ENCODE results near the gene LRRC8B. TPM values are rescaled to one million over a fixed set of nuclear protein-coding genes. Genes with fewer than 3 reads are reported as not detected.

Gene LRRC8B
- total and polyA plus RNA-seq, 9 of the 15 experiments (the other 6 are each of a cell fraction or from before 2014, with no cell fraction given), result 4.3 to 43.7 (median 14.4) TPM

DNA sequence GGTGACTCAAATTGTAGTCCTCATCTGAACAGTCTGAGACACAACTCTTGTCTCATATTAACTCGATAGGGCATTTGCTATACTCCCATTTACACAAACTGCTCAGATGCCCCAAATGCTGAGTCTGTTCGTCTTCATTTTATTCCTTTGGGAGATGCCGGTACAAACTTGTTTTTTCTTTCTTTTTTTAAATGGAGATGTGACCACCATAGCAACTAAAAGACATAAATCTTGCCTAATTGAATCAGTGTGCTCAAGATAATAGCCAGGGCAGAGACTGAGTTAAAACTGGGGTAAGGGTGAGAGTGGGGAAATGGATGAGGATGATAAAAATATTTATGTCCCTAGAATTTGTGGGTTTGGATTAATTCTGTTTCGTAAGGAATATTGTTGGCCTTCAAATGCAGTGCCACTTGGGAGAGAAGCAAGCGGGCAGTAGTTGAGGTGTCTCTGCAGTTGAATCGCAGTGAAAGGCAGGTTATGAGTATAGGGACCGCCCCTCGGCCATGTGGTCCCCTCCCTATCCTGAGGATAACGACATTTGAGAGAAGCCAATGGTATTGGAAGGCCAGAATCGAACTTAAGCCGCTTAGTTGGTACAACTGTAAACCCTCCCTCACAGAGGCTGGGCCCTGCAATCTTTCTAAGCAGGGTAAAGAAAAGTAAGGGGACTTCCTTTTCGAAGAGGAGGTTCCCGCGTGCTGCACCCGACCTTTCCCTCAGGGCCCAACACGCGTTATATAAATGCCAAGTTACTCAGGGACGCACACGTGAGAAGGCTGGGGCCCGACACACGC is 859 bp upstream of the LRRC8B start (continued):
- TF ChIP-seq, protein P1, sequence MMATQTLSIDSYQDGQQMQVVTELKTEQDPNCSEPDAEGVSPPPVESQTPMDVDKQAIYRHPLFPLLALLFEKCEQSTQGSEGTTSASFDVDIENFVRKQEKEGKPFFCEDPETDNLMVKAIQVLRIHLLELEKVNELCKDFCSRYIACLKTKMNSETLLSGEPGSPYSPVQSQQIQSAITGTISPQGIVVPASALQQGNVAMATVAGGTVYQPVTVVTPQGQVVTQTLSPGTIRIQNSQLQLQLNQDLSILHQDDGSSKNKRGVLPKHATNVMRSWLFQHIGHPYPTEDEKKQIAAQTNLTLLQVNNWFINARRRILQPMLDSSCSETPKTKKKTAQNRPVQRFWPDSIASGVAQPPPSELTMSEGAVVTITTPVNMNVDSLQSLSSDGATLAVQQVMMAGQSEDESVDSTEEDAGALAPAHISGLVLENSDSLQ (IDR thresholded peaks at IDR 0.05), result peak; percentile 59
- peak; percentile 57; the same call in 1 of the 2 replicates for TF ChIP-seq KLF6 (CRISPR knock-in tag; IDR thresholded peaks at IDR 0.05; ENCODE audit: borderline replicate concordance)
- TF ChIP-seq, protein P2, sequence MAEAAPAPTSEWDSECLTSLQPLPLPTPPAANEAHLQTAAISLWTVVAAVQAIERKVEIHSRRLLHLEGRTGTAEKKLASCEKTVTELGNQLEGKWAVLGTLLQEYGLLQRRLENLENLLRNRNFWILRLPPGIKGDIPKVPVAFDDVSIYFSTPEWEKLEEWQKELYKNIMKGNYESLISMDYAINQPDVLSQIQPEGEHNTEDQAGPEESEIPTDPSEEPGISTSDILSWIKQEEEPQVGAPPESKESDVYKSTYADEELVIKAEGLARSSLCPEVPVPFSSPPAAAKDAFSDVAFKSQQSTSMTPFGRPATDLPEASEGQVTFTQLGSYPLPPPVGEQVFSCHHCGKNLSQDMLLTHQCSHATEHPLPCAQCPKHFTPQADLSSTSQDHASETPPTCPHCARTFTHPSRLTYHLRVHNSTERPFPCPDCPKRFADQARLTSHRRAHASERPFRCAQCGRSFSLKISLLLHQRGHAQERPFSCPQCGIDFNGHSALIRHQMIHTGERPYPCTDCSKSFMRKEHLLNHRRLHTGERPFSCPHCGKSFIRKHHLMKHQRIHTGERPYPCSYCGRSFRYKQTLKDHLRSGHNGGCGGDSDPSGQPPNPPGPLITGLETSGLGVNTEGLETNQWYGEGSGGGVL (CRISPR knock-in tag; IDR thresholded peaks at IDR 0.05), result no peak
- TF ChIP-seq POU5F1 (IDR thresholded peaks at IDR 0.05; ENCODE audit: borderline replicate concordance, low read depth, low read length, partially characterized antibody), result no peak
- TF ChIP-seq NR1H2 (CRISPR knock-in tag; IDR thresholded peaks at IDR 0.05), result peak; percentile 84; the same call in 1 of the 2 replicates
- TF ChIP-seq, protein P3, sequence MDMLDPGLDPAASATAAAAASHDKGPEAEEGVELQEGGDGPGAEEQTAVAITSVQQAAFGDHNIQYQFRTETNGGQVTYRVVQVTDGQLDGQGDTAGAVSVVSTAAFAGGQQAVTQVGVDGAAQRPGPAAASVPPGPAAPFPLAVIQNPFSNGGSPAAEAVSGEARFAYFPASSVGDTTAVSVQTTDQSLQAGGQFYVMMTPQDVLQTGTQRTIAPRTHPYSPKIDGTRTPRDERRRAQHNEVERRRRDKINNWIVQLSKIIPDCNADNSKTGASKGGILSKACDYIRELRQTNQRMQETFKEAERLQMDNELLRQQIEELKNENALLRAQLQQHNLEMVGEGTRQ (CRISPR knock-in tag; IDR thresholded peaks at IDR 0.05), result no peak
- TF ChIP-seq, protein P4, sequence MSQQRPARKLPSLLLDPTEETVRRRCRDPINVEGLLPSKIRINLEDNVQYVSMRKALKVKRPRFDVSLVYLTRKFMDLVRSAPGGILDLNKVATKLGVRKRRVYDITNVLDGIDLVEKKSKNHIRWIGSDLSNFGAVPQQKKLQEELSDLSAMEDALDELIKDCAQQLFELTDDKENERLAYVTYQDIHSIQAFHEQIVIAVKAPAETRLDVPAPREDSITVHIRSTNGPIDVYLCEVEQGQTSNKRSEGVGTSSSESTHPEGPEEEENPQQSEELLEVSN (IDR thresholded peaks at IDR 0.05; ENCODE audit: borderline replicate concordance in 1 of 2, extremely low read depth in 1 of 2, insufficient read depth in 1 of 2, insufficient read length in 1 of 2, low read depth in 1 of 2, low read length in 1 of 2, poor library complexity in 1 of 2, severe bottlenecking in 1 of 2), result peak in 1 of 2 experiments; percentile 96
- TF ChIP-seq, protein P5, sequence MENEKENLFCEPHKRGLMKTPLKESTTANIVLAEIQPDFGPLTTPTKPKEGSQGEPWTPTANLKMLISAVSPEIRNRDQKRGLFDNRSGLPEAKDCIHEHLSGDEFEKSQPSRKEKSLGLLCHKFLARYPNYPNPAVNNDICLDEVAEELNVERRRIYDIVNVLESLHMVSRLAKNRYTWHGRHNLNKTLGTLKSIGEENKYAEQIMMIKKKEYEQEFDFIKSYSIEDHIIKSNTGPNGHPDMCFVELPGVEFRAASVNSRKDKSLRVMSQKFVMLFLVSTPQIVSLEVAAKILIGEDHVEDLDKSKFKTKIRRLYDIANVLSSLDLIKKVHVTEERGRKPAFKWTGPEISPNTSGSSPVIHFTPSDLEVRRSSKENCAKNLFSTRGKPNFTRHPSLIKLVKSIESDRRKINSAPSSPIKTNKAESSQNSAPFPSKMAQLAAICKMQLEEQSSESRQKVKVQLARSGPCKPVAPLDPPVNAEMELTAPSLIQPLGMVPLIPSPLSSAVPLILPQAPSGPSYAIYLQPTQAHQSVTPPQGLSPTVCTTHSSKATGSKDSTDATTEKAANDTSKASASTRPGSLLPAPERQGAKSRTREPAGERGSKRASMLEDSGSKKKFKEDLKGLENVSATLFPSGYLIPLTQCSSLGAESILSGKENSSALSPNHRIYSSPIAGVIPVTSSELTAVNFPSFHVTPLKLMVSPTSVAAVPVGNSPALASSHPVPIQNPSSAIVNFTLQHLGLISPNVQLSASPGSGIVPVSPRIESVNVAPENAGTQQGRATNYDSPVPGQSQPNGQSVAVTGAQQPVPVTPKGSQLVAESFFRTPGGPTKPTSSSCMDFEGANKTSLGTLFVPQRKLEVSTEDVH (IDR thresholded peaks at IDR 0.05; ENCODE audit: low read depth, partially characterized antibody), result no peak
- peak; percentile 99 for TF ChIP-seq L3MBTL2 (IDR thresholded peaks at IDR 0.05)
- no peak for TF ChIP-seq CREM (IDR thresholded peaks at IDR 0.05; ENCODE audit: low read depth)
- TF ChIP-seq CHD1 (IDR thresholded peaks at IDR 0.05; ENCODE audit: low read length), result peak; percentile 95
- TF ChIP-seq, protein P6, sequence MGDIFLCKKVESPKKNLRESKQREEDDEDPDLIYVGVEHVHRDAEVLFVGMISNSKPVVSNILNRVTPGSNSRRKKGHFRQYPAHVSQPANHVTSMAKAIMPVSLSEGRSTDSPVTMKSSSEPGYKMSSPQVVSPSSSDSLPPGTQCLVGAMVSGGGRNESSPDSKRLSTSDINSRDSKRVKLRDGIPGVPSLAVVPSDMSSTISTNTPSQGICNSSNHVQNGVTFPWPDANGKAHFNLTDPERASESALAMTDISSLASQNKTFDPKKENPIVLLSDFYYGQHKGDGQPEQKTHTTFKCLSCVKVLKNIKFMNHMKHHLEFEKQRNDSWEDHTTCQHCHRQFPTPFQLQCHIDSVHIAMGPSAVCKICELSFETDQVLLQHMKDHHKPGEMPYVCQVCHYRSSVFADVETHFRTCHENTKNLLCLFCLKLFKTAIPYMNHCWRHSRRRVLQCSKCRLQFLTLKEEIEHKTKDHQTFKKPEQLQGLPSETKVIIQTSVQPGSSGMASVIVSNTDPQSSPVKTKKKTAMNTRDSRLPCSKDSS (IDR thresholded peaks at IDR 0.05; ENCODE audit: low read depth, partially characterized antibody), result no peak
- TF ChIP-seq, protein P7, sequence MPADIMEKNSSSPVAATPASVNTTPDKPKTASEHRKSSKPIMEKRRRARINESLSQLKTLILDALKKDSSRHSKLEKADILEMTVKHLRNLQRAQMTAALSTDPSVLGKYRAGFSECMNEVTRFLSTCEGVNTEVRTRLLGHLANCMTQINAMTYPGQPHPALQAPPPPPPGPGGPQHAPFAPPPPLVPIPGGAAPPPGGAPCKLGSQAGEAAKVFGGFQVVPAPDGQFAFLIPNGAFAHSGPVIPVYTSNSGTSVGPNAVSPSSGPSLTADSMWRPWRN (IDR thresholded peaks at IDR 0.05; ENCODE audit: low read depth), result no peak; the same call in 1 of the 2 replicates
